ENCODE measurements around the gene GSTP1.
"Not testable (repeated sequence)": the region's sequence is repeated elsewhere in the genome, so short reads cannot be mapped to it uniquely, and the experiment has no call there.

Gene GSTP1

DNA sequence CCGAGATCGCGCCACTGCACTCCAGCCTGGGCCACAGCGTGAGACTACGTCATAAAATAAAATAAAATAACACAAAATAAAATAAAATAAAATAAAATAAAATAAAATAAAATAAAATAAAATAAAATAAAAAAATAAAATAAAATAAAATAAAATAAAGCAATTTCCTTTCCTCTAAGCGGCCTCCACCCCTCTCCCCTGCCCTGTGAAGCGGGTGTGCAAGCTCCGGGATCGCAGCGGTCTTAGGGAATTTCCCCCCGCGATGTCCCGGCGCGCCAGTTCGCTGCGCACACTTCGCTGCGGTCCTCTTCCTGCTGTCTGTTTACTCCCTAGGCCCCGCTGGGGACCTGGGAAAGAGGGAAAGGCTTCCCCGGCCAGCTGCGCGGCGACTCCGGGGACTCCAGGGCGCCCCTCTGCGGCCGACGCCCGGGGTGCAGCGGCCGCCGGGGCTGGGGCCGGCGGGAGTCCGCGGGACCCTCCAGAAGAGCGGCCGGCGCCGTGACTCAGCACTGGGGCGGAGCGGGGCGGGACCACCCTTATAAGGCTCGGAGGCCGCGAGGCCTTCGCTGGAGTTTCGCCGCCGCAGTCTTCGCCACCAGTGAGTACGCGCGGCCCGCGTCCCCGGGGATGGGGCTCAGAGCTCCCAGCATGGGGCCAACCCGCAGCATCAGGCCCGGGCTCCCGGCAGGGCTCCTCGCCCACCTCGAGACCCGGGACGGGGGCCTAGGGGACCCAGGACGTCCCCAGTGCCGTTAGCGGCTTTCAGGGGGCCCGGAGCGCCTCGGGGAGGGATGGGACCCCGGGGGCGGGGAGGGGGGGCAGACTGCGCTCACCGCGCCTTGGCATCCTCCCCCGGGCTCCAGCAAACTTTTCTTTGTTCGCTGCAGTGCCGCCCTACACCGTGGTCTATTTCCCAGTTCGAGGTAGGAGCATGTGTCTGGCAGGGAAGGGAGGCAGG, at the start of gene GSTP1:
TSS of gene GSTP1 (plus strand) at position 566 of the 958 bp plus-strand sequence. CDS start at position 598, 32 bp downstream.
- H3K36me3 ChIP-seq (ENCODE audit: insufficient read depth, low read length) = peaks cover 15% of the 10 kb centered on the region; the same call in 1 of the 2 replicates
- H3K4me1 ChIP-seq (ENCODE audit: insufficient read depth, low read length) = peaks cover 18% of the 10 kb centered on the region
- H3K9me3 ChIP-seq (ENCODE audit: control insufficient read depth, insufficient read depth, low read length) = no peaks in the 10 kb centered on the region
- H3K9ac ChIP-seq (ENCODE audit: low read depth, low read length) = peak within 1 kb of the TSS; percentile 96

DNA sequence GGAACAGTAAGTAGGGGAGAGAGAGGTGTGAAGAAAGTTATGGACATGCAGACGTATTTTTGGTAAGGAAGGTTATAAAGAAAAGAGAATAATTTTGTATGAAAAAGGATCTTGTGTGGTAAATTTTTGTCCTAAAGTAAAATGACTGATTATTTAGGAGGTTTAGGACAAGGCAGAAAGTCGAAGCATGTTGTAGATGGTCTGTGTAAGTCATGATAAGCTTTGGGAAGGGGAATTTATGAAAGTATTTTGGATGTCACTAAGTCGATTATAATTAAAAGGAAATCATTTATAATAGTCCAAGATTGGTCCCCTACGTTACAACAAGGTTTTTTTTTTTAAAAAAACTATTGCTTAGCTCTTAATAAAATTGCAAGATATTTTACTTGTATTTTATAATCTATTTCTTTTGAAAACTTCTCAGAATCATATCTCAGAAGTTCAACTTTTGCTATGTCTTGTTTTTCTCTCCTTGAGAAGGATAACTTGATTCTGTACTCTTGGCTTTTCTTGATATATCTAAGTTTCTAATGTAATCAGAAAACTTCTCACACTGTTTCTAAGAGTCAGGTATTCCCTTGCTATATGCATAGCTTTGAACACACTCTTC, 49.4 kb upstream of the GSTP1 start:
- H3K36me3 ChIP-seq (ENCODE audit: insufficient read depth, low read length) = no peaks in the 10 kb centered on the region
- H3K4me1 ChIP-seq (ENCODE audit: insufficient read depth, low read length) = no peaks in the 10 kb centered on the region
- no peak overlapping the region for H3K9ac ChIP-seq (ENCODE audit: low read depth, low read length)
- peaks cover 20% of the 10 kb centered on the region; the same call in 1 of the 2 replicates for H3K9me3 ChIP-seq (ENCODE audit: control insufficient read depth, insufficient read depth, low read length)

DNA sequence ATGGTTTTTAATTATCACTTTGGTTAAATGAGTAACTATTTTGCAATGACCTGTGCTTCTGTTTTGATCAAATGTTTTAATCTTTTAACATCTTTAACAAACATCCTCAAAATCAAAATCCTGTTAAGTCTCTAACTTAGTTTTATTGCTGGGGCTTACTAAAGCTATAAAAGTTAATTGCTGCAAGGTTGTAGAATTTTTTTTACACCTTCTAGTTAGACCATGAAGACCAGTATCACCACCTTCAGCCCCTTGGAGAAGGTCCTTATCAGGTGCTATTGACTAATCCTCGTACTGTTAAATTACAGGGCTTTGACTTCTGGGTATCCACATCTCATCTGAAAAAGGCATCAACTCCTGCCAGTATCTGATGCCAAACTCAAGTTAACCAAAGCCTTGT, 48.1 kb upstream of the GSTP1 start:
- H3K4me1 ChIP-seq (ENCODE audit: insufficient read depth, low read length) = no peaks in the 10 kb centered on the region
- H3K36me3 ChIP-seq (ENCODE audit: insufficient read depth, low read length) = no peaks in the 10 kb centered on the region
- peaks cover 20% of the 10 kb centered on the region; the same call in 1 of the 2 replicates for H3K9me3 ChIP-seq (ENCODE audit: control insufficient read depth, insufficient read depth, low read length)
- no peak overlapping the region for H3K9ac ChIP-seq (ENCODE audit: low read depth, low read length)

DNA sequence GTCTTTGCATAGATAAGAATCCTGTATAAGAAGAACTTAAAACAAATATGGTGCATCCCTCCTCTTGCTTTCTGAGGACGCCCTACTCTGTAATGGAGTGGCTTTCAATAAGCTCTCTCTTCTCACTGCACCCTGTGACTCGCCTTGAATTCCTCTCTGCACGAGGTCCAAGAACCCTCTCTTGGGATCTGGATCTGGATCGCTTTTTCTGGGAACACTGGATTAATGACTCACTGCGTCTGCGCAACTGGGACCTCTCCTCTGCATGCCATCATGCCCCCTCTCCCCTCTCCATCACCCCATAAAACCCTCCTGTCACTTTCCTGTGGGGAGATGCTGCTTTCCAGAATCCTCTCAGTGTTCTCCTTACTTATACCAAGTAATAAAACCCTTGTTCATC, 45.3 kb upstream of the GSTP1 start:
- Histone ChIP-seq H3K9ac (ENCODE audit: low read depth, low read length) (no peak overlapping the region), H3K36me3 (ENCODE audit: insufficient read depth, low read length) (no peaks in the 10 kb centered on the region), H3K9me3 (ENCODE audit: control insufficient read depth, insufficient read depth, low read length) (peaks cover 15% of the 10 kb centered on the region; the same call in 1 of the 2 replicates), H3K4me1 (ENCODE audit: insufficient read depth, low read length) (no peaks in the 10 kb centered on the region)

GRCh38 chr11:67538823-67539505, 44.6 kb upstream of the GSTP1 start:
- no peak overlapping the region for H3K9ac ChIP-seq (ENCODE audit: low read depth, low read length)
- no peaks in the 10 kb centered on the region for H3K36me3 ChIP-seq (ENCODE audit: insufficient read depth, low read length)
- H3K9me3 ChIP-seq (ENCODE audit: control insufficient read depth, insufficient read depth, low read length) = peaks cover 9% of the 10 kb centered on the region; the same call in 1 of the 2 replicates
- no peaks in the 10 kb centered on the region for H3K4me1 ChIP-seq (ENCODE audit: insufficient read depth, low read length)

GRCh38 chr11:67539550-67539949, 44.1 kb upstream of the GSTP1 start:
- Histone ChIP-seq H3K9me3 (ENCODE audit: control insufficient read depth, insufficient read depth, low read length) (peaks cover 6% of the 10 kb centered on the region; the same call in 1 of the 2 replicates), H3K4me1 (ENCODE audit: insufficient read depth, low read length) (no peaks in the 10 kb centered on the region), H3K36me3 (ENCODE audit: insufficient read depth, low read length) (no peaks in the 10 kb centered on the region), H3K9ac (ENCODE audit: low read depth, low read length) (no peak overlapping the region)

DNA sequence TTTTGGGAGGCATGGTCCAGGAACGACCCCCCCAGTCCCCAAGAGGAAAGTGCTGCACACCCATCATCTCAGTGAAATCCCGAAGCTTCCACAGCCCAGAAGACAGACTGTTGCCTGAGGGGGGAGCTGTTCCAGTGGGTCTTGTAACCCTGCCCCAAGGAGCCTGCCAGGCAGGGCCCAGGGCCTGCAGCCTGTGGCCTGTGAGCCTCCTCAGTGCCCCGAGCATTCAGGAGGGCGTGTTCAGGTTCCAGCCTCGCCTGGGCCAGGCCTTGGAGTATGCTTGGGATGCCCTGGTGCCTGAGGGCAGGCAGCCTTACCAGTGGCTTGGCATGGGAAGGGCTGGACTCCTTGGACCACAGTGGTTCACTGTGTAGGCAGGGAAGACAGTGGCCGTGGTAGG, 42.4 kb upstream of the GSTP1 start:
- H3K4me1 ChIP-seq (ENCODE audit: insufficient read depth, low read length) = no peaks in the 10 kb centered on the region
- H3K36me3 ChIP-seq (ENCODE audit: insufficient read depth, low read length) = no peaks in the 10 kb centered on the region
- no peak overlapping the region for H3K9ac ChIP-seq (ENCODE audit: low read depth, low read length)
- no peaks in the 10 kb centered on the region for H3K9me3 ChIP-seq (ENCODE audit: control insufficient read depth, insufficient read depth, low read length)

- H3K9ac ChIP-seq (ENCODE audit: low read depth, low read length) = no peak overlapping the region
- H3K4me1 ChIP-seq (ENCODE audit: insufficient read depth, low read length) = no peaks in the 10 kb centered on the region
- H3K9me3 ChIP-seq (ENCODE audit: control insufficient read depth, insufficient read depth, low read length) = no peaks in the 10 kb centered on the region
- no peaks in the 10 kb centered on the region for H3K36me3 ChIP-seq (ENCODE audit: insufficient read depth, low read length)
Measured at GRCh38 chr11:67542169-67542568, 41.4 kb upstream of the GSTP1 start.

GRCh38 chr11:67542971-67543370, 40.6 kb upstream of the GSTP1 start:
- no peaks in the 10 kb centered on the region for H3K4me1 ChIP-seq (ENCODE audit: insufficient read depth, low read length)
- H3K9me3 ChIP-seq (ENCODE audit: control insufficient read depth, insufficient read depth, low read length) = no peaks in the 10 kb centered on the region
- no peaks in the 10 kb centered on the region for H3K36me3 ChIP-seq (ENCODE audit: insufficient read depth, low read length)
- H3K9ac ChIP-seq (ENCODE audit: low read depth, low read length) = no peak overlapping the region

- Histone ChIP-seq H3K4me1 (ENCODE audit: insufficient read depth, low read length) (no peaks in the 10 kb centered on the region), H3K36me3 (ENCODE audit: insufficient read depth, low read length) (no peaks in the 10 kb centered on the region), H3K9me3 (ENCODE audit: control insufficient read depth, insufficient read depth, low read length) (no peaks in the 10 kb centered on the region), H3K9ac (ENCODE audit: low read depth, low read length) (no peak overlapping the region)
Measured at GRCh38 chr11:67543585-67543984, 40.0 kb upstream of the GSTP1 start.

DNA sequence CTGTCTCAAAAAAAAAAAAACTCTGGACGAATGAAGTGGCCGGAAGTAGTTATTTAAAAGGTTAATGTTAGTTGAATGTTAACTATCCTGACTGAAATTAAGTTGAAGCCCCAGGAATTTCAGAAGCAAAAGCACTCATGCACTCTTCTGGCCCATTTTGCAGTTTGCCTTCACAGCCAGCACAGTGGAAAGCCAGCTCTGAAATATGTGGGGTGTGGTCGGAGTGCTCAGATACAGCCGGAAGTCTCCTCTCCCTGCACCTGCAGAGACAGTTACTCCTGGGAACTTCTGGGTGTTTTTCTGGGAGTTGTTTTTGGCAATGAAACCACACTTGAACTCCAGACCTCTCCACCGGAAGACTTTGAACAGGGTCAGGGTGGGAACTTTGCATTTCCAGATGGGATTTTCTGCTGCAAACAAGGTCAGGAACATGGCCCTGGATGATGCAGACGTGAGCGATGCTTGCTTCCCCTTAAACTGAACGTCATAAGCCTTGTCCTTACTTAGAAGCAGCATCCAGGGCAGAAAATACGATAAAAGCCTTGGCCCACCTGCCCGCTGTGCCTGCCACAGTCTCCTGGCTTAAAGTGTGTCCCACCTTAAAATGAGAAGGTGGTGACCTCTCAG, 38.9 kb upstream of the GSTP1 start:
- Histone ChIP-seq H3K9ac (ENCODE audit: low read depth, low read length) (no peak overlapping the region), H3K9me3 (ENCODE audit: control insufficient read depth, insufficient read depth, low read length) (no peaks in the 10 kb centered on the region), H3K36me3 (ENCODE audit: insufficient read depth, low read length) (no peaks in the 10 kb centered on the region), H3K4me1 (ENCODE audit: insufficient read depth, low read length) (no peaks in the 10 kb centered on the region)

- no peak overlapping the region for H3K9ac ChIP-seq (ENCODE audit: low read depth, low read length)
- no peaks in the 10 kb centered on the region for H3K4me1 ChIP-seq (ENCODE audit: insufficient read depth, low read length)
- no peaks in the 10 kb centered on the region for H3K9me3 ChIP-seq (ENCODE audit: control insufficient read depth, insufficient read depth, low read length)
- H3K36me3 ChIP-seq (ENCODE audit: insufficient read depth, low read length) = no peaks in the 10 kb centered on the region
Measured at GRCh38 chr11:67545280-67545679, 38.3 kb upstream of the GSTP1 start.

DNA sequence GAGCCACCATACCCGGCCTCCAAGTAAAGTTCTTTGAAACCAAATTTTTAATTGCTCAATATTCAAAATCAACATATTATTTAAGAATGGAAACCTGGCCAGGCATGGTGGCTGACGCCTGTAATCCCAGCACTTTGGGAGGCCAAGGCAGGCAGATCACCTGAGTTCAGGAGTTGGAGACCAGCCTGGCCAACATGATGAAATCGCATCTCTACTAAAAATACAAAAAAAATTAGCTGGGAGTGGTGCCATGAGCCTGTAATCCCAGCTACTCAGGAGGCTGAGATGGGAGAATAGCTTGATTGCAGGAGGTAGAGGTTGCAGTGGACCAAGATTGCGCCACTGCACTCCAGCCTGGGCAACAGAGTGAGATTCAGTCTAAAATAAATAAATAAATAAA, 35.5 kb upstream of the GSTP1 start:
- not testable (repeated sequence) for H3K36me3 ChIP-seq (ENCODE audit: insufficient read depth, low read length); H3K9ac ChIP-seq (ENCODE audit: low read depth, low read length); H3K4me1 ChIP-seq (ENCODE audit: insufficient read depth, low read length); H3K9me3 ChIP-seq (ENCODE audit: control insufficient read depth, insufficient read depth, low read length)

- Histone ChIP-seq H3K36me3 (ENCODE audit: insufficient read depth, low read length) (no peaks in the 10 kb centered on the region), H3K4me1 (ENCODE audit: insufficient read depth, low read length) (no peaks in the 10 kb centered on the region), H3K9ac (ENCODE audit: low read depth, low read length) (no peak overlapping the region), H3K9me3 (ENCODE audit: control insufficient read depth, insufficient read depth, low read length) (peaks cover 8% of the 10 kb centered on the region; the same call in 1 of the 2 replicates)
Measured at GRCh38 chr11:67548555-67549110, 35.0 kb upstream of the GSTP1 start.

Data from ES-I3 (cell line).